Retinal pigment epithelial cell (primary cell): Measurements from ENCODE around the gene FGFR2.

Source experiments
- DNase-seq: peaks from one replicate; pipeline ENCODE4 v3.0.0-alpha.2; 2010; ENCODE audit warnings: low read depth
- H3K4me3 ChIP-seq: 2 replicates; pipeline ENCODE4 v1.5.1; 2011; ENCODE audit warnings: mild to moderate bottlenecking, low read length, control low read depth, moderate library complexity
- TF ChIP-seq, protein P1 (sequence below): conservative IDR thresholded peaks from 2 replicates; pipeline ENCODE4 v1.5.1; 2011; ENCODE audit warnings: low read depth, low read length, control low read depth, inconsistent platforms

The FGFR2 gene

DNA sequence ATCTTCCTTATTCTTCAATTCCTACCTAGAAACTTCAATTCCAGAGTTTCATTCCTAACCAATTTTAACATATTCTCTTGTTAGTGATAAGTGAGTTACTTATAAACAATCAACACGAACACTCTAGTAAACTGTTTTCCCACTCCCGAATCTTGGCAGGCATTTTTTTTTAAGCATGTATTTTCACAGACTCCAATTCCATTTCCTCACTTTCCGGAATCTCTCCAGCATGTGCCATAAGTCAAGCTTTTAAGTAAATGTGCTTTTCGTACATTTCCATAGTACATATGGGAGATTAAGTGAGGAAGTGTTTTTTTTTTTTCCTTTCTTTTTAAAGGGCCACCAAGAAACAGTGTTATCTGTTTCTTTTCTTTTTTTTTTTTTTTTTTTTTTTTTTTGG lies 89.1 kb downstream of the FGFR2 start:
- no peak overlapping the region for H3K4me3 ChIP-seq
- DNase-seq: no peak
- TF ChIP-seq, protein P1, sequence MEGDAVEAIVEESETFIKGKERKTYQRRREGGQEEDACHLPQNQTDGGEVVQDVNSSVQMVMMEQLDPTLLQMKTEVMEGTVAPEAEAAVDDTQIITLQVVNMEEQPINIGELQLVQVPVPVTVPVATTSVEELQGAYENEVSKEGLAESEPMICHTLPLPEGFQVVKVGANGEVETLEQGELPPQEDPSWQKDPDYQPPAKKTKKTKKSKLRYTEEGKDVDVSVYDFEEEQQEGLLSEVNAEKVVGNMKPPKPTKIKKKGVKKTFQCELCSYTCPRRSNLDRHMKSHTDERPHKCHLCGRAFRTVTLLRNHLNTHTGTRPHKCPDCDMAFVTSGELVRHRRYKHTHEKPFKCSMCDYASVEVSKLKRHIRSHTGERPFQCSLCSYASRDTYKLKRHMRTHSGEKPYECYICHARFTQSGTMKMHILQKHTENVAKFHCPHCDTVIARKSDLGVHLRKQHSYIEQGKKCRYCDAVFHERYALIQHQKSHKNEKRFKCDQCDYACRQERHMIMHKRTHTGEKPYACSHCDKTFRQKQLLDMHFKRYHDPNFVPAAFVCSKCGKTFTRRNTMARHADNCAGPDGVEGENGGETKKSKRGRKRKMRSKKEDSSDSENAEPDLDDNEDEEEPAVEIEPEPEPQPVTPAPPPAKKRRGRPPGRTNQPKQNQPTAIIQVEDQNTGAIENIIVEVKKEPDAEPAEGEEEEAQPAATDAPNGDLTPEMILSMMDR: no peak

DNA sequence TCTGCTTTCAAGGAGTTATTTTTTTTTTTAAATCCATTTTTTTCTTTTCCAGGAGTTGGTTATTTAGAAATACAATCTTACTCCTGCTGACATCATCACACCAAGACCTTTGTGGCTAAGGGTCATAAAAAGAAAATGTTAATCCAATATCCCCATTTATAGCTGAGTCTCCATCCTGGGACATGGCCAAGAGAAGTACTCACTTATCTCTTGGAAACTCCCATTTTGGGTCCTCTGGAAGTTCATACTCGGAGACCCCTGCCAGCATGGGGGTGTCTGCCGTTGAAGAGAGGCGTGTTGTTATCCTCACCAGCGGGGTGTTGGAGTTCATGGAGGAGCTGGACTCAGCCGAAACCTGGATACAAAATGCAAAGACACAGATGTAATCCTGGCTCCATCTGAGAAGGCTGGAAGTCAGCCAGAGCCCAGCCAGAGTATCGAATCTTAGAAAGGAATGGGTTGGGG lies 94.6 kb downstream of the FGFR2 start:
- TF ChIP-seq, protein P1: no peak
- no peak for DNase-seq
- H3K4me3 ChIP-seq: no peak overlapping the region

DNA sequence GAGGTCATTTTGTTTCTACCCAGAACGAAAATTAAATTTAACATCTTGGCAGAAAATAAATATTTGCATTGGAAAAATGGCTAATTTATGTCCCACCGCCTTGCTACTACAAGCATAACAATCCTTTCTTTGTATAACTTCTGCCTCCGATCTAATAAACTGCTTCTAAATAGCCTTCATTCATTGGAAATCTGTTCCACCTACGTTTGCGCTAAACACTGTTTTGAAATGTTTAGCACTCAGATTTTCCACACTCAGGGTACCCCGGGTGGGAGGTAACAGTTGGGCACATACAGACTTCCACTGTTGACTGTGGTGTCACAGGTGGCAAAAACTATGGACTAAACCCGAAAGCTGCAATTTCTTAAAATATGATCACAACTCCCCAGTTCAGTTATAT lies 96.4 kb downstream of the FGFR2 start:
- TF ChIP-seq, protein P1: no peak
- no peak overlapping the region for H3K4me3 ChIP-seq
- no peak for DNase-seq

DNA sequence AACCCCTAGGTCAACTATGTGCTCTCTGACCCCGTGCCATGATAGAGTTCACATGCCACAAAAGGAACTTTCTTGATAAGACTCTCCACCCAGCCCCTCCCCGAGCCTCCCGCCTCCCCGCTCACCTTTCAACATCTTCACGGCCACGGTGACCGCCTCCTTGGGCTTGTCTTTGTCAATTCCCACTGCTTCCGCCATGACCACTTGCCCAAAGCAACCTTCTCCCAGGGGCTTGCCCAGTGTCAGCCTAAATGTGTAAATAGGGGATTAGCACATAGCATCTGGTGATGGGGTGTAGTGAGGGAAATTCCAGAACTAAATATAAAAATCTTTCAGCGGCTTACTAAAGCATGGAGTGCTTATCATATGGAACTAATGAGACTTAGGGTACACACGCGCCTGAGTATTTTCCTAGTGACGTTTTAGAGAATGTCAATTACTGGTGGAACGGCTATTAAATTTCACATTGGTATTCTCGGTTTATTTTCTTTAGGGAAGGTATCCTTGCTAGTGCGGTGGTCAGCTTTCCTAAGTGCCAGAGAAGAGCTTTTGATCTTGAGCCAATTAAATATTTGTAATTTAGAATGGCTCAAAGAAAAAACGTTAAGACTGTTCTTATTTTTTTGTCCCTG lies 97.4 kb downstream of the FGFR2 start:
- H3K4me3 ChIP-seq: no peak overlapping the region
- TF ChIP-seq, protein P1: no peak

DNA sequence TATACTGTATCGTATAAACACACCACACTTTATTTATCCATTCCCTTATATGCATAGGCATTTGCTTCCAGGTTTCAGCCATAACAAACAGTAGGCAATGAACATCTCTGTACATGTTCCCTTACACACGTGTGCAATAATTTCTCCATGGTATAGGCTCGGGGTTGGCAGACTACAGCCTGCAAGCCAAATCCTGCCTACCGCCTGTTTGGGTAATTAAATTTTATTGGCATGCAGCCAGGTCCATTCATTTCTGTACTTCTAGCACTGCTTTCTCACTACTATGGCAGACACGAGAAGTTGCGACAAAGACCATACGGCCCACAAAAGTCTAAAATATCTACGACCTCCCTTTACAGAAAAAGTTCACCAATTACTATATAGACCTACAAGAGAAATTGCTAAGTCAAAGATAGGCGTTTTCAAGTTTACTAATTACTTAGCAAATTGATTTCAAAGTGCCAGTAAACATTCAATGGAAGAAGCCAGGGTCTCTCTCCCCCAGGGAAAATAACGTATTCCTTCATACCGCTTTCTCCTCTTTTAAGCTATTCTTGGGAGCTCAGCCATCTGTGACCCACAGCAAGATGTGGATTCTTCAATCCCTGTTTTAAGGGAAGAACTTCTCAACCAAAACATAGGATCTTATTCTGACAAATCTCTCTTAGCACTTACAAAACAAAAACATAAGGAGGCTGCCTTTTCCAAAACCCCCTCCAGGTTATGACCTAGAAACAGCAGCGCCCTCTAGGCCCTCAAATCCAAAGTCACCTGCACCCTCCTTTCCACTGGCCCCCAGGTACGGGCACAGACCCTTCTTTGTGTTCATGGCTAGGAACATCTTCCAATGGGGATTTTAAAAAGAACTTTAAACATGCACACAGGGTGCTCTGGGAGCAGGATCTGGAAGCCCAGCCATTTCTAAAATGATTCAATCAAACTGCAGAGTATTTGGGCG lies 100.5 kb downstream of the FGFR2 start:
- no peak for DNase-seq
- TF ChIP-seq, protein P1: peak; percentile 13
- H3K4me3 ChIP-seq: no peak overlapping the region

More for the DNA sequence above, 97.4 kb downstream of the FGFR2 start:
- peak; percentile 78 for DNase-seq

DNA sequence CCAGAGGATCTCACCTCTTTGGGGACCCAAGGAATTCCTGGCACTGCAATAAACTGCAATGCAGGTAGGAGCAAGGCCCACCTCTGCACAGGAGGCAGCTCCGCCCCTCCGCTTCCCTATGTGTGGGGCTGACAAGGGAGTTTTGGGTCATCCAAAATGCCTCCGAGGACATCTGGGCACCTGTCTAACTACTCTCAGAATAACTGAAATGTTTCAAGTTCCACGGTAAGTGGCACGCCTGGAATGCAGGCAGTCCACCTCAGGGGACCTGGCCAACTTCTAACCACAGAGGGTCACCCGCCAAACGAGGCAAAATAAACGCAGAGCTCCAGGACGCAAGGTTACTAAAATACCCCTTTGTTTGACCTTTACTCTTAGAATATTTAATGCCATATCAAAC lies 102.5 kb downstream of the FGFR2 start:
- no peak for DNase-seq
- H3K4me3 ChIP-seq: no peak overlapping the region
- TF ChIP-seq, protein P1: no peak
